Putamen (tissue), 1 donor: ENCODE measurements around the gene PDIA4.

Source experiments
- DNase-seq: peaks from one replicate; pipeline ENCODE4 v3.0.0-alpha.2; 2016; ENCODE audit warnings: low spot score

PDIA4 gene

GRCh38 chr7:148964483-148965267 lies 63.6 kb downstream of the PDIA4 start:
- no peak for DNase-seq

GRCh38 chr7:148963583-148964482 lies 64.5 kb downstream of the PDIA4 start:
- no peak for DNase-seq

- peak; percentile 85 for DNase-seq
These were observed 65.3 kb downstream of the PDIA4 start for GRCh38 chr7:148962823-148963582.

- no peak for DNase-seq
These were observed 65.9 kb downstream of the PDIA4 start for GRCh38 chr7:148962440-148962822.

- no peak for DNase-seq
These were observed 68.6 kb downstream of the PDIA4 start for GRCh38 chr7:148959726-148960125.

- no peak for DNase-seq
These were observed 70.2 kb downstream of the PDIA4 start for GRCh38 chr7:148958061-148958460.

- no peak for DNase-seq
These were observed 73.5 kb downstream of the PDIA4 start for GRCh38 chr7:148954766-148955165.

- DNase-seq: no peak
These were observed 74.6 kb downstream of the PDIA4 start for GRCh38 chr7:148953676-148954075.
